Progenitor cell of endocrine pancreas (in vitro differentiated cells): Measurements from ENCODE around the gene ROR1. TPM values are rescaled to one million over a fixed set of nuclear protein-coding genes. Genes with fewer than 3 reads are reported as not detected.
A peak's percentile ranks its signal among the peaks of the same experiment; 100 is the strongest.

ENCODE experiments used
- DNase-seq: peaks from one replicate; pipeline ENCODE4 v3.0.0; 2021; ENCODE audit warnings: low spot score; ENCODE audit not compliant: unreplicated experiment
- H3K27ac Mint-ChIP-seq: 2 replicates; pipeline ENCODE4 v1.8.0; 2021; ENCODE audit warnings: mild to moderate bottlenecking, moderate library complexity, mixed read lengths
- H3K27me3 Mint-ChIP-seq: 2 replicates; pipeline ENCODE4 v1.8.0; 2021; ENCODE audit warnings: mixed read lengths
- H3K36me3 Mint-ChIP-seq: 2 replicates; pipeline ENCODE4 v1.8.0; 2022; ENCODE audit warnings: mixed read lengths; ENCODE audit not compliant: insufficient read depth
- H3K4me1 Mint-ChIP-seq: 2 replicates; pipeline ENCODE4 v1.8.0; 2021; ENCODE audit warnings: low read depth, mixed read lengths
- H3K4me3 Mint-ChIP-seq: 2 replicates; pipeline ENCODE4 v1.8.0; 2021; ENCODE audit warnings: low read depth, mild to moderate bottlenecking, moderate library complexity, mixed read lengths
- H3K9me3 Mint-ChIP-seq: 2 replicates; pipeline ENCODE4 v1.8.0; 2021; ENCODE audit warnings: low read depth, mixed read lengths
- total RNA-seq: library from RNA; stranded (reverse); gene quantifications from 2 replicates; pipeline ENCODE4 v1.2.1, GENCODE V29; 2021
- TF ChIP-seq, protein P1 (sequence below): fragments of 200-600 bp; sonication (generic); IDR thresholded peaks from one replicate; pipeline ENCODE4 v1.5.0; 2021; ENCODE audit warnings: antibody characterized with exemption, mild to moderate bottlenecking; ENCODE audit not compliant: unreplicated experiment

The ROR1 gene
- total RNA-seq, 1 donor from 2014 or later = 63.8 TPM

DNA sequence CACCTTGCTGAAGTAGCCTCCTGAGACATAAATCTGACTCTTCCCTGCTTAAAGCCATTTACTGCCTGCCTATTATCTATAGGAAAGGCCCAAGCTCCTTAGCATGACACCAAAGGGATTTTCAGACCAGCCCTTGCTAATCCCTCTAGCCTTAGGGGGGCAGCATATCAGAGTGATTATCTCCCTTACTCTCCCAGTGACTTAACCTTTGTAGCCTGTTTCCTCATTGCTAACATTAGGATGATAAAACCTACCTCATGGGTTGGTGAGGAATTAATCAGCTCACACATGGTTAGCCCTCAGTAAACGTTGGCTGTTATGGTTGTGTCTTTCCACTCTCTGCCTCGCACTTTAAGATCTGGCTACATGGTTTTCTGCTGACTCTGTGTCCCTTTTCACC, 70.1 kb downstream of the ROR1 start:
- Mint-ChIP-seq H3K36me3 (no peaks in the 10 kb centered on the region), H3K27me3 (no peaks in the 10 kb centered on the region), H3K9me3 (no peaks in the 10 kb centered on the region), H3K27ac (no peak overlapping the region), H3K4me1 (peaks cover 37% of the 10 kb centered on the region), H3K4me3 (no peak overlapping the region)
- TF ChIP-seq, protein P1, sequence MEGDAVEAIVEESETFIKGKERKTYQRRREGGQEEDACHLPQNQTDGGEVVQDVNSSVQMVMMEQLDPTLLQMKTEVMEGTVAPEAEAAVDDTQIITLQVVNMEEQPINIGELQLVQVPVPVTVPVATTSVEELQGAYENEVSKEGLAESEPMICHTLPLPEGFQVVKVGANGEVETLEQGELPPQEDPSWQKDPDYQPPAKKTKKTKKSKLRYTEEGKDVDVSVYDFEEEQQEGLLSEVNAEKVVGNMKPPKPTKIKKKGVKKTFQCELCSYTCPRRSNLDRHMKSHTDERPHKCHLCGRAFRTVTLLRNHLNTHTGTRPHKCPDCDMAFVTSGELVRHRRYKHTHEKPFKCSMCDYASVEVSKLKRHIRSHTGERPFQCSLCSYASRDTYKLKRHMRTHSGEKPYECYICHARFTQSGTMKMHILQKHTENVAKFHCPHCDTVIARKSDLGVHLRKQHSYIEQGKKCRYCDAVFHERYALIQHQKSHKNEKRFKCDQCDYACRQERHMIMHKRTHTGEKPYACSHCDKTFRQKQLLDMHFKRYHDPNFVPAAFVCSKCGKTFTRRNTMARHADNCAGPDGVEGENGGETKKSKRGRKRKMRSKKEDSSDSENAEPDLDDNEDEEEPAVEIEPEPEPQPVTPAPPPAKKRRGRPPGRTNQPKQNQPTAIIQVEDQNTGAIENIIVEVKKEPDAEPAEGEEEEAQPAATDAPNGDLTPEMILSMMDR = no peak
- DNase-seq = no peak

DNA sequence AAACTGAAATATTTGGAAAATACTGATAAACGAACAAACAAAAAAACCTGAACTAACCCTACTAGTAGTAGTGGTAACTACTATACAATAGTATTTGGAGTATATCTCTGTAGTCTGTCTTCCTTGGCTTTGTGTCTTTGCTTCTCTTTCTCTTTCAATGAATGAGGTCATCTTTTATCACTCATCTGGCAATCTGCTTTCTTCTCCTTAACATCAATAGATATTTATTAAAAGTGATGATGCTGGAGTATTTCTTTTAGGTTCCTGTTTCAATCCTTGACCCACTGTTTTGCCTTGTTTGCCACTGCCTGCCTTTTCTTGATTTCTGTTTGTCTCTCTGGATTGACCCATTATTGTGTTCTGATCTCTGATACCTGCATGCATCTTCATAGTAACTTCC, 71.5 kb downstream of the ROR1 start:
- H3K4me1 Mint-ChIP-seq = peaks cover 39% of the 10 kb centered on the region
- H3K9me3 Mint-ChIP-seq = no peaks in the 10 kb centered on the region
- TF ChIP-seq, protein P1 = no peak
- no peaks in the 10 kb centered on the region for H3K27me3 Mint-ChIP-seq
- no peaks in the 10 kb centered on the region for H3K36me3 Mint-ChIP-seq
- H3K4me3 Mint-ChIP-seq = no peak overlapping the region
- no peak for DNase-seq
- no peak overlapping the region for H3K27ac Mint-ChIP-seq

DNA sequence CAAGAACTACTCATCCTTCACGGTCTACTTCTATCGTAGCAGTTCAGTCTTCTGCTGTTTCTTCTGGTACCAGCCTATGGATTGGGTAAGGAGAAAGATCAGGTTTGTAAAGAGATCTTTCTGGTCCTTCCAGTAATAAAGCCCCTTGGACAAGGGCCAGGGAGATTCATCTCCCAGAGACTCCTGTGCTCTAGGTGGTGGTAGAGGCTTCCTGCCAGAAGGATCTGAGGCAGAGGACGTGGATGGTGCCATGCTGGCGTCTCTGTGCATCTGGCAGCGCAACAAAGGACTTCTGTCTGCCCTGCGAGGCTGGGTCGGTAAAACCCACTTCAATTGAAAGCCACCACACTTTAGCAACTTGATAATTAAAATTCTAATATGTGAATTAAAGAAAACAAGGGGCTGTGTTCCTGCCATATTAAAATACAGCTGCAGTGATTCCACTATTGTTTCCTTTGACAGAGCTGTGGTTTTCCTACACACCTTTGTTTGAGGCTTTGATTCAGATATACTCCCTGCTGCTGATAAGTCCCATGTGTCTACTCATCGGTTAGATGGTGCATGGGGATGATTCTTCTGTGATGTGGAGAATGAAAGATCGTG, 73.6 kb downstream of the ROR1 start:
- TF ChIP-seq, protein P1 = no peak
- no peak overlapping the region for H3K4me3 Mint-ChIP-seq
- H3K27ac Mint-ChIP-seq = peak overlapping the region; percentile 53

DNA sequence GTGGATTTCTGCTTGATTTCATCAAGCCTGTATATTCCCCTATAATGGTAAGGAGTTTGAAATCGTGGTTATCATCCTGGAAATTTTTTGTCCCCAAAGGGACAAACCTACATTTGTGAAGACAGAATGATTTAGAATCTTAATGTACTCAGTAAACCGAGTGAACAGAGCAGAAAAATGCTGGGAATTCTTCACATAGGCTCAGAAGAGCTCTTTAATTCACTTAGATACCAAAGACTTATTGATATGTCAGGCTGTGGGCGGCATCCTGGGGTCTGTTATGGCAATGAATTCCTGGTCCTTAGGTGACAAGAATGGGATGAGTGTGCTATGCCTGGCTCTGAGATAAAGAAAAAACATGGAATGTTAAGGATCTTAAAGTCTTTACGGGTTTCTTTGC, 74.9 kb downstream of the ROR1 start:
- Mint-ChIP-seq H3K36me3 (no peaks in the 10 kb centered on the region), H3K4me1 (peaks cover 36% of the 10 kb centered on the region), H3K9me3 (no peaks in the 10 kb centered on the region), H3K27me3 (no peaks in the 10 kb centered on the region), H3K27ac (no peak overlapping the region), H3K4me3 (no peak overlapping the region)
- DNase-seq = no peak
- TF ChIP-seq, protein P1 = no peak

More for the DNA sequence above, 73.6 kb downstream of the ROR1 start:
- Mint-ChIP-seq H3K9me3 (no peaks in the 10 kb centered on the region), H3K27me3 (no peaks in the 10 kb centered on the region), H3K4me1 (peaks cover 41% of the 10 kb centered on the region), H3K36me3 (no peaks in the 10 kb centered on the region)
- no peak for DNase-seq

DNA sequence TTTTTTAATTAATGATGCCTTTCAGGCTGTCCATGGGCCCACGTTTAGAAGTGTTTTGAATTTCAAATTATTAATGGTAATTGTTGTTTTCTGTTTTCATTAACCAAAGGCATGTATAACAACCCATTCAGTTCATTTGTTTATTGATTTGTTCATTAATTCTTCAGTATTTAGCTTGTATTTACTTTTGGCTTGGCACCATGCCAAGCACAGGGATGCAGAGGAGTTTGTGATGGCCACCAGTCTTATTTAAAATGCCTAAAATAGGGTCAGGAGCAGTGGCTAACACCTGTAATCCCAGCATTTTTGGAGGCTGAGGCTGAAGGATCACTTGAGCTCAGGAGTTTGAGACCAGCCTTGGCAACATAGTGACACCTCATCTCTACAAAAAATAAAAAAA, 75.3 kb downstream of the ROR1 start:
- no peaks in the 10 kb centered on the region for H3K27me3 Mint-ChIP-seq
- H3K27ac Mint-ChIP-seq = no peak overlapping the region
- TF ChIP-seq, protein P1 = no peak
- H3K36me3 Mint-ChIP-seq = no peaks in the 10 kb centered on the region
- H3K4me1 Mint-ChIP-seq = peaks cover 32% of the 10 kb centered on the region
- H3K9me3 Mint-ChIP-seq = no peaks in the 10 kb centered on the region
- no peak for DNase-seq
- no peak overlapping the region for H3K4me3 Mint-ChIP-seq
